SH-SY5Y (cell line): ENCODE data around the gene ZNF697.

Experiments
- GATA2 ChIP-seq: IDR thresholded peaks from 2 replicates; pipeline ENCODE4 v1.6.1; 2011; ENCODE audit warnings: mild to moderate bottlenecking, low read depth, low read length
- GATA3 ChIP-seq: IDR thresholded peaks from 2 replicates; pipeline ENCODE4 v1.6.1; 2011; ENCODE audit warnings: low read depth, mild to moderate bottlenecking, low read length, moderate library complexity

DNA sequence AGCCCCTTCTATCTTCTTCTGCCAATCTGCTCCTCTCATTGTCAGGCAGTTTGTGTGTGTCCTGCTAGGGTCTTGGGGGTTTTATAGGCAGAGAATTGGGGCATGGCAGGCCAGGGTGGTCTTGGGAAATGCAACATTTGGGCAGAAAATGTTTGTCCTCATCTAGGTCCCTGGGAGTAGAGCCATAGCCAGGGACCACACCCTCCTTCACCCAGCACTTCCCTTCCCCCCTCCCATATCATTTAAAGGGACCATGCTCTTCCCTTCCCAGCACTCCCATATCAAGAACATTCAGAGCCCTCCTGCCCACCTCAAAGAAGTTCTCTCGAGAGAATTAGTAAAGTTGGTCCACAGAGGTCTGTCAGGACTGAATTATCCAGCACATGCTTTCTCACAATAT is 41.7 kb downstream of the ZNF697 start:
- TF ChIP-seq GATA2: no peak
- TF ChIP-seq GATA3: no peak
